WTC11 (cell line): ENCODE measurements around the gene OSBPL6. TPM values are rescaled to one million over a fixed set of nuclear protein-coding genes. Genes with fewer than 3 reads are reported as not detected.

Experiments used
- ATAC-seq: fragments of 200-7000 bp; cut with Tn5 transposase; 2 replicates; pipeline ENCODE4 v1.10.0; 2021; ENCODE audit warnings: mild to moderate bottlenecking, moderate library complexity
- CTCF ChIA-PET: fragments of 300-600 bp; sonication (Branson Sonifier 250); formaldehyde crosslinking; loops from one replicate; lab custom pipeline; 2021; ENCODE audit warnings: antibody characterized with exemption; lab: Charles Lee
- POLR2A ChIA-PET: fragments of 350-600 bp; sonication (Branson Sonifier 250); formaldehyde crosslinking; loops from one replicate; lab custom pipeline; 2021; ENCODE audit warnings: antibody characterized with exemption; lab: Charles Lee
- DNase-seq: peaks from one replicate; pipeline ENCODE4 v3.0.0; 2021; ENCODE audit warnings: low spot score
- H3K27ac Mint-ChIP-seq: 2 replicates; pipeline ENCODE4 v1.8.0; 2021; ENCODE audit warnings: mixed read lengths
- H3K27me3 Mint-ChIP-seq: 2 replicates; pipeline ENCODE4 v1.8.0; 2021; ENCODE audit warnings: low read depth, mild to moderate bottlenecking, moderate library complexity, mixed read lengths
- H3K36me3 Mint-ChIP-seq: 2 replicates; pipeline ENCODE4 v1.8.0; 2021; ENCODE audit warnings: mixed read lengths
- H3K4me1 Mint-ChIP-seq: 2 replicates; pipeline ENCODE4 v1.8.0; 2022; ENCODE audit warnings: mixed read lengths
- H3K4me3 Mint-ChIP-seq: 2 replicates; pipeline ENCODE4 v1.8.0; 2021; ENCODE audit warnings: mild to moderate bottlenecking, moderate library complexity, mixed read lengths
- H3K9me3 Mint-ChIP-seq: 2 replicates; pipeline ENCODE4 v1.8.0; 2021; ENCODE audit warnings: mixed read lengths
- AFF4 ChIP-seq: sonication (generic); formaldehyde crosslinking; IDR thresholded peaks from 2 replicates; pipeline ENCODE4 v1.8.1; 2023; ENCODE audit warnings: mild to moderate bottlenecking, missing genetic modification reagents, borderline replicate concordance
- ELF4 ChIP-seq: sonication (generic); formaldehyde crosslinking; IDR thresholded peaks from 2 replicates; pipeline ENCODE4 v1.8.1; 2022; ENCODE audit warnings: low read depth, mild to moderate bottlenecking, moderate library complexity, missing genetic modification reagents
- ERG ChIP-seq: fragments of 250-450 bp; sonication (Bioruptor Pico); IDR thresholded peaks from 2 replicates; pipeline ENCODE4 v1.8.0; 2021; ENCODE audit warnings: mild to moderate bottlenecking
- FOXJ3 ChIP-seq: sonication (generic); formaldehyde crosslinking; IDR thresholded peaks from 2 replicates; pipeline ENCODE4 v1.9.0; 2021; ENCODE audit warnings: missing genetic modification reagents, mild to moderate bottlenecking, borderline replicate concordance
- GABPB1 ChIP-seq: sonication (generic); formaldehyde crosslinking; IDR thresholded peaks from 2 replicates; pipeline ENCODE4 v1.8.1; 2023; ENCODE audit warnings: mild to moderate bottlenecking, missing genetic modification reagents
- NR1H2 ChIP-seq: sonication (generic); formaldehyde crosslinking; IDR thresholded peaks from 2 replicates; pipeline ENCODE4 v1.9.0; 2021; ENCODE audit warnings: mild to moderate bottlenecking, moderate library complexity, missing genetic modification reagents
- TEAD1 ChIP-seq: sonication (generic); formaldehyde crosslinking; IDR thresholded peaks from 2 replicates; pipeline ENCODE4 v1.8.0; 2022; ENCODE audit warnings: mild to moderate bottlenecking, missing genetic modification reagents
- ZBTB21 ChIP-seq: sonication (generic); formaldehyde crosslinking; IDR thresholded peaks from 2 replicates; pipeline ENCODE4 v1.8.1; 2023; ENCODE audit warnings: mild to moderate bottlenecking, missing genetic modification reagents, borderline replicate concordance
- ZNF121 ChIP-seq: sonication (generic); formaldehyde crosslinking; IDR thresholded peaks from 2 replicates; pipeline ENCODE4 v1.8.0; 2023; ENCODE audit warnings: missing genetic modification reagents
- ZNF138 ChIP-seq: sonication (generic); formaldehyde crosslinking; conservative IDR thresholded peaks from 2 replicates; pipeline ENCODE4 v1.8.1; 2022; ENCODE audit warnings: mild to moderate bottlenecking, moderate library complexity, missing genetic modification reagents
- ZNF396 ChIP-seq: fragments of 250-450 bp; sonication (Bioruptor Pico); IDR thresholded peaks from 2 replicates; pipeline ENCODE4 v1.8.0; 2021; ENCODE audit warnings: mild to moderate bottlenecking, moderate library complexity, borderline replicate concordance
- ZNF425 ChIP-seq: fragments of 250-450 bp; sonication (Bioruptor Pico); conservative IDR thresholded peaks from 2 replicates; pipeline ENCODE4 v1.9.0; 2021; ENCODE audit warnings: mild to moderate bottlenecking
- ZNF532 ChIP-seq: fragments of 250-450 bp; sonication (Bioruptor Pico); IDR thresholded peaks from 2 replicates; pipeline ENCODE4 v1.9.0; 2021; ENCODE audit warnings: mild to moderate bottlenecking, borderline replicate concordance
- total RNA-seq: library from RNA; stranded (reverse); gene quantifications from 3 replicates; pipeline ENCODE4 v1.2.3, GENCODE V29; 2021
- TF ChIP-seq, protein P1 (sequence below): sonication (generic); formaldehyde crosslinking; IDR thresholded peaks from 2 replicates; pipeline ENCODE4 v1.8.0; 2023; ENCODE audit warnings: missing genetic modification reagents

The OSBPL6 gene
- total RNA-seq, 1 experiment from 2014 or later = 9.2 TPM

- Mint-ChIP-seq H3K4me3 (no peak overlapping the region), H3K9me3 (no peaks in the 10 kb centered on the region), H3K36me3 (no peaks in the 10 kb centered on the region), H3K27me3 (peaks cover 16% of the 10 kb centered on the region), H3K27ac (no peak overlapping the region), H3K4me1 (peaks cover 20% of the 10 kb centered on the region)
- CTCF ChIA-PET = no interaction called here
- POLR2A ChIA-PET = interaction anchor here (0.7 kb wide), 1 partner anchor 56 kb away, joined by 3 read pairs; no protein-coding TSS in a partner anchor
- ATAC-seq (no peak), DNase-seq (no peak)
- TF ChIP-seq ZNF138 (no peak), FOXJ3 (CRISPR knock-in tag) (no peak), ZBTB21 (CRISPR knock-in tag) (no peak), ZNF425 (CRISPR knock-in tag) (no peak), ZNF121 (CRISPR knock-in tag) (no peak)
- TF ChIP-seq, all 79 proteins: peak for 0
Observed at GRCh38 chr2:178200331-178200730, 6.0 kb downstream of the OSBPL6 start.

GRCh38 chr2:178202927-178203326 is 8.6 kb downstream of the OSBPL6 start:
- H3K27ac Mint-ChIP-seq = no peak overlapping the region
- ATAC-seq (no peak), DNase-seq (no peak)
- H3K27me3 Mint-ChIP-seq = no peaks in the 10 kb centered on the region; the same call in 1 of the 2 replicates
- peaks cover 10% of the 10 kb centered on the region for H3K4me1 Mint-ChIP-seq
- ChIA-PET CTCF (no interaction called here), POLR2A (no interaction called here)
- no peak for TF ChIP-seq ELF4 (CRISPR knock-in tag)
- TF ChIP-seq ZNF396 = no peak
- H3K4me3 Mint-ChIP-seq = no peak overlapping the region
- H3K9me3 Mint-ChIP-seq = no peaks in the 10 kb centered on the region
- H3K36me3 Mint-ChIP-seq = no peaks in the 10 kb centered on the region

- Mint-ChIP-seq H3K4me3 (no peak overlapping the region), H3K4me1 (peaks cover 17% of the 10 kb centered on the region)
- POLR2A ChIA-PET = no interaction called here
- TF ChIP-seq GABPB1 (CRISPR knock-in tag) (no peak), AFF4 (CRISPR knock-in tag) (no peak), ZNF532 (CRISPR knock-in tag) (no peak), TEAD1 (CRISPR knock-in tag) (no peak), ERG (CRISPR knock-in tag) (no peak), NR1H2 (CRISPR knock-in tag) (no peak)
- TF ChIP-seq, protein P1, sequence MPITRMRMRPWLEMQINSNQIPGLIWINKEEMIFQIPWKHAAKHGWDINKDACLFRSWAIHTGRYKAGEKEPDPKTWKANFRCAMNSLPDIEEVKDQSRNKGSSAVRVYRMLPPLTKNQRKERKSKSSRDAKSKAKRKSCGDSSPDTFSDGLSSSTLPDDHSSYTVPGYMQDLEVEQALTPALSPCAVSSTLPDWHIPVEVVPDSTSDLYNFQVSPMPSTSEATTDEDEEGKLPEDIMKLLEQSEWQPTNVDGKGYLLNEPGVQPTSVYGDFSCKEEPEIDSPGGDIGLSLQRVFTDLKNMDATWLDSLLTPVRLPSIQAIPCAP (CRISPR knock-in tag) = no peak
- TF ChIP-seq, all 79 proteins: peak for 0
- ATAC-seq (no peak), DNase-seq (no peak)
- CTCF ChIA-PET = interaction anchor here (1.4 to 1.5 kb wide), 2 partner anchors 9 to 93 kb away, joined by 3 to 5 read pairs; partner anchors contain the start of gene RBM45
- Mint-ChIP-seq H3K9me3 (no peaks in the 10 kb centered on the region), H3K27ac (no peak overlapping the region), H3K36me3 (no peaks in the 10 kb centered on the region), H3K27me3 (peaks cover 10% of the 10 kb centered on the region)
Observed at GRCh38 chr2:178204977-178205376, 10.7 kb downstream of the OSBPL6 start.
